Liver (tissue), 9 donors: ENCODE measurements around the gene VAV3. TPM values are rescaled to one million over a fixed set of nuclear protein-coding genes. Genes with fewer than 3 reads are reported as not detected.

ENCODE experiments used
- DNase-seq: peaks from one replicate; pipeline ENCODE4 v3.0.0-alpha.2; 2017; ENCODE audit warnings: low spot score
- H3K27ac ChIP-seq, 2 donors: one replicate each; pipeline ENCODE4 v1.7.0; 2013; ENCODE audit warnings: inconsistent platforms in 2 of 2, low read length in 2 of 2, control low read depth in 1 of 2, low read depth in 1 of 2, mild to moderate bottlenecking in 1 of 2
- H3K27me3 ChIP-seq, 4 donors: one replicate each; pipeline versions ENCODE4 v1.6.1 to v1.7.0; 2013; ENCODE audit warnings: low read length in 3 of 4, inconsistent platforms in 1 of 4, mild to moderate bottlenecking in 1 of 4, moderate library complexity in 1 of 4; ENCODE audit not compliant: control insufficient read depth in 4 of 4, insufficient read depth in 4 of 4
- H3K36me3 ChIP-seq, 4 donors: one replicate each; pipeline versions ENCODE4 v1.6.1 to v1.7.0; 2013; ENCODE audit warnings: low read length in 3 of 4, mild to moderate bottlenecking in 3 of 4, low read depth in 1 of 4, moderate library complexity in 1 of 4; ENCODE audit not compliant: control insufficient read depth in 4 of 4, insufficient read depth in 3 of 4
- H3K4me1 ChIP-seq, 4 donors: one replicate each; pipeline versions ENCODE4 v1.6.1 to v1.7.0; 2013; ENCODE audit warnings: low read length in 3 of 4, mild to moderate bottlenecking in 3 of 4, moderate library complexity in 1 of 4; ENCODE audit not compliant: control insufficient read depth in 4 of 4, insufficient read depth in 4 of 4
- H3K4me3 ChIP-seq, 3 donors: one replicate each; pipeline versions ENCODE4 v1.6.1 to v1.7.0; 2013; ENCODE audit warnings: low read length in 3 of 3, control low read depth in 1 of 3, low read depth in 1 of 3, mild to moderate bottlenecking in 1 of 3
- H3K9ac ChIP-seq, 2 donors: one replicate each; pipeline ENCODE4 v1.7.0; 2013; ENCODE audit warnings: low read length in 2 of 2, mild to moderate bottlenecking in 2 of 2, moderate library complexity in 2 of 2, control low read depth in 1 of 2, low read depth in 1 of 2
- H3K9me3 ChIP-seq, 4 donors: one replicate each; pipeline versions ENCODE4 v1.6.1 to v1.7.0; 2013; ENCODE audit warnings: low read length in 3 of 4; ENCODE audit not compliant: control insufficient read depth in 4 of 4
- ATF3 ChIP-seq: IDR thresholded peaks from 2 replicates; pipeline ENCODE4 v1.6.1; 2016; ENCODE audit warnings: antibody characterized with exemption
- CTCF ChIP-seq: fragments of 150-350 bp; IDR thresholded peaks from 2 replicates; pipeline ENCODE4 v1.5.1; 2017; ENCODE audit warnings: improper control_type of control experiment, low read depth, low read length; ENCODE audit not compliant: missing input control
- EGR1 ChIP-seq, 2 donors: IDR thresholded peaks; 2 replicates each; pipeline ENCODE4 v1.6.1; 2016 to 2018; ENCODE audit warnings: antibody characterized with exemption in 2 of 2, low read depth in 2 of 2
- FOXA1 ChIP-seq: IDR thresholded peaks from 2 replicates; pipeline ENCODE4 v1.6.1; 2016; ENCODE audit warnings: antibody characterized with exemption
- FOXA2 ChIP-seq: IDR thresholded peaks from 2 replicates; pipeline ENCODE4 v1.6.1; 2016; ENCODE audit warnings: antibody characterized with exemption
- GABPA ChIP-seq, 2 donors: IDR thresholded peaks in 1 of 2; conservative IDR thresholded peaks in 1 of 2; 2 replicates each; pipeline ENCODE4 v1.6.1; 2016; ENCODE audit warnings: antibody characterized with exemption in 2 of 2, mild to moderate bottlenecking in 1 of 2, moderate library complexity in 1 of 2
- HNF4A ChIP-seq, 2 donors: conservative IDR thresholded peaks; 2 replicates each; pipeline ENCODE4 v1.6.1; 2016; ENCODE audit warnings: antibody characterized with exemption in 2 of 2, mild to moderate bottlenecking in 2 of 2
- HNF4G ChIP-seq: IDR thresholded peaks from 2 replicates; pipeline ENCODE4 v1.6.1; 2016; ENCODE audit warnings: antibody characterized with exemption
- JUND ChIP-seq, 2 donors: IDR thresholded peaks; 2 replicates each; pipeline ENCODE4 v1.6.1; 2016; ENCODE audit warnings: antibody characterized with exemption in 2 of 2
- MAX ChIP-seq: IDR thresholded peaks from 2 replicates; pipeline ENCODE4 v1.6.1; 2016; ENCODE audit warnings: antibody characterized with exemption
- NR2F2 ChIP-seq: IDR thresholded peaks from 2 replicates; pipeline ENCODE4 v1.6.1; 2016; ENCODE audit warnings: antibody characterized with exemption
- RAD21 ChIP-seq, 2 donors: IDR thresholded peaks; 2 replicates each; pipeline ENCODE4 v1.6.1; 2016; ENCODE audit warnings: antibody characterized with exemption in 2 of 2, mild to moderate bottlenecking in 2 of 2
- REST ChIP-seq: IDR thresholded peaks from 2 replicates; pipeline ENCODE4 v1.6.1; 2016; ENCODE audit warnings: antibody characterized with exemption, mild to moderate bottlenecking
- RXRA ChIP-seq, 2 donors: IDR thresholded peaks; 2 replicates each; pipeline ENCODE4 v1.6.1; 2017 to 2018; ENCODE audit warnings: antibody characterized with exemption in 2 of 2, mild to moderate bottlenecking in 1 of 2
- SP1 ChIP-seq: IDR thresholded peaks from 2 replicates; pipeline ENCODE4 v1.6.1; 2018; ENCODE audit warnings: antibody characterized with exemption, mild to moderate bottlenecking
- TAF1 ChIP-seq: conservative IDR thresholded peaks from 2 replicates; pipeline ENCODE4 v1.6.1; 2016; ENCODE audit warnings: antibody characterized with exemption, mild to moderate bottlenecking
- YY1 ChIP-seq: IDR thresholded peaks from 2 replicates; pipeline ENCODE4 v1.6.1; 2016; ENCODE audit warnings: antibody characterized with exemption, mild to moderate bottlenecking
- ZBTB33 ChIP-seq: IDR thresholded peaks from 2 replicates; pipeline ENCODE4 v1.6.1; 2016; ENCODE audit warnings: antibody characterized with exemption
- WGBS: extraction: QIAGEN DNeasy Blood & Tissue Kit; methylation state at CpG from one replicate; pipeline ENCODE4 v1.1.7; 2013; 5-methylcytosine and 5-hydroxymethylcytosine counted together
- polyA plus RNA-seq, 2 donors: library from polyadenylated mRNA; stranded (reverse) in 1 of 2; unstranded in 1 of 2; fragments of 200-250 nt in 1 of 2; fragments of >200 nt in 1 of 2; fragmentation: Nextera tagmentation in 1 of 2; extraction: Ambion mirVana in 1 of 2; gene quantifications; one replicate each; pipeline versions ENCODE4 v1.2.1 to v1.2.3, GENCODE V29; 2013 to 2015
- total RNA-seq, 2 donors: library from RNA; depleted of rRNA; stranded (reverse); fragments of >200 nt; gene quantifications; one replicate each; pipeline ENCODE4 v1.2.3, GENCODE V29; 2014
- donor health status: healthy.
- donor health status: healthy.
- donor health status: healthy.
- donor health status: healthy.
- donor health status: healthy.

Gene VAV3
- total and polyA plus RNA-seq, 4 donors: 0.46 to 4.8 (median 2.7) TPM

GRCh38 chr1:107804741-107805140 is 160.2 kb downstream of the VAV3 start:
- Histone ChIP-seq H3K9ac (no peak overlapping the region), H3K27me3 (no peaks in the 10 kb centered on the region), H3K36me3 (no peaks in the 10 kb centered on the region), H3K9me3 (peaks cover 0 to 2% (median 0%) of the 10 kb centered on the region in 4 donors), H3K27ac (no peak overlapping the region), H3K4me1 (no peaks in the 10 kb centered on the region), H3K4me3 (no peak overlapping the region)
- 52% methylated on average over 1 of the region's 1 CpG for WGBS
- no peak for DNase-seq
- TF ChIP-seq MAX (no peak), SP1 (no peak), REST (no peak), EGR1 (IDR thresholded peaks at IDR 0.05; ENCODE audit: low read depth in 2 of 2) (no peak), HNF4A (conservative IDR thresholded peaks at IDR 0.05) (no peak), HNF4G (no peak), GABPA (IDR thresholded peaks at IDR 0.05 in 1 of 2, conservative IDR thresholded peaks at IDR 0.05 in 1 of 2) (no peak), JUND (IDR thresholded peaks at IDR 0.05) (no peak), CTCF (no peak), ATF3 (no peak), YY1 (no peak), TAF1 (no peak), NR2F2 (no peak), RAD21 (IDR thresholded peaks at IDR 0.05) (no peak), FOXA1 (no peak), FOXA2 (no peak), ZBTB33 (no peak), RXRA (IDR thresholded peaks at IDR 0.05) (no peak)
